OCI-LY1 (cell line): ENCODE results near the gene OLIG3.

Source experiments
- CTCF ChIP-seq: fragments of 200-600 bp; sonication (generic), shearing (Covaris generic); IDR thresholded peaks from 2 replicates; pipeline ENCODE4 v1.5.1; 2017; ENCODE audit warnings: mild to moderate bottlenecking, antibody characterized with exemption, low read length, moderate library complexity, mixed read lengths
- EZH2 ChIP-seq: fragments of 200-600 bp; sonication (generic), shearing (Covaris generic); IDR thresholded peaks from 2 replicates; pipeline ENCODE4 v1.8.0; 2017; ENCODE audit warnings: borderline replicate concordance, mixed run types, mild to moderate bottlenecking, antibody characterized with exemption, low read length, moderate library complexity, mixed read lengths

GRCh38 chr6:137471497-137471896 lies 22.7 kb downstream of the OLIG3 start:
- TF ChIP-seq CTCF = no peak
- no peak for TF ChIP-seq EZH2
